GM18499 (cell line): Measurements from ENCODE around the gene ZDHHC18.
"Not testable (repeated sequence)": the region's sequence is repeated elsewhere in the genome, so short reads cannot be mapped to it uniquely, and the experiment has no call there.

Experiments
- ATAC-seq: cut with Tn5 transposase; IDR thresholded peaks from one replicate; pipeline ENCODE4 v1.9.1; 2021; ENCODE audit warnings: moderate number of reproducible peaks; ENCODE audit not compliant: insufficient read depth, unreplicated experiment

The ZDHHC18 gene

GRCh38 chr1:26856604-26857469 is 30.3 kb downstream of the ZDHHC18 start:
- no peak for ATAC-seq

- no peak for ATAC-seq
These were observed 31.1 kb downstream of the ZDHHC18 start for GRCh38 chr1:26857473-26858060.

GRCh38 chr1:26858160-26858559 is 31.7 kb downstream of the ZDHHC18 start:
- no peak for ATAC-seq

GRCh38 chr1:26858891-26859640 is 32.6 kb downstream of the ZDHHC18 start:
- ATAC-seq = no peak

- no peak for ATAC-seq
These were observed 34.8 kb downstream of the ZDHHC18 start for GRCh38 chr1:26861286-26861701.

- ATAC-seq = no peak
These were observed 35.4 kb downstream of the ZDHHC18 start for GRCh38 chr1:26861889-26862378.

- ATAC-seq = no peak
These were observed 36.5 kb downstream of the ZDHHC18 start, which contains the start of gene SFN for GRCh38 chr1:26862781-26863684. Gene SFN, plus strand, starts transcription at chr1:26863149. Its CDS starts 64 bp downstream, at chr1:26863213.

GRCh38 chr1:26863685-26864077 is 37.2 kb downstream of the ZDHHC18 start:
- no peak for ATAC-seq

- ATAC-seq = peak; percentile 56
These were observed 38.4 kb downstream of the ZDHHC18 start for GRCh38 chr1:26864610-26865480.

- ATAC-seq = not testable (repeated sequence)
These were observed 46.6 kb downstream of the ZDHHC18 start for GRCh38 chr1:26873097-26873496.

- ATAC-seq = no peak
These were observed 48.4 kb downstream of the ZDHHC18 start for GRCh38 chr1:26874896-26875295.

- ATAC-seq = no peak
These were observed 50.8 kb downstream of the ZDHHC18 start for GRCh38 chr1:26877326-26877725.

- ATAC-seq = no peak
These were observed 53.3 kb downstream of the ZDHHC18 start for GRCh38 chr1:26879793-26880192.

- not testable (repeated sequence) for ATAC-seq
These were observed 55.1 kb downstream of the ZDHHC18 start for GRCh38 chr1:26881611-26882010.

- ATAC-seq = no peak
These were observed 56.4 kb downstream of the ZDHHC18 start for GRCh38 chr1:26882696-26883463.

- ATAC-seq = no peak
These were observed 60.6 kb downstream of the ZDHHC18 start for GRCh38 chr1:26887125-26887524.

- ATAC-seq = no peak
These were observed 61.7 kb downstream of the ZDHHC18 start for GRCh38 chr1:26888231-26888630.
